Central memory CD4-positive, alpha-beta T cell (primary cell): ENCODE data around the gene GIPC1.
"Not testable (repeated sequence)": the region's sequence is repeated elsewhere in the genome, so short reads cannot be mapped to it uniquely, and the experiment has no call there.

ENCODE experiments used
- DNase-seq: peaks from one replicate; pipeline ENCODE4 v3.0.0; 2022

Gene GIPC1

GRCh38 chr19:14517446-14517839, 21.5 kb upstream of the GIPC1 start:
- no peak for DNase-seq

GRCh38 chr19:14516746-14517438, 21.0 kb upstream of the GIPC1 start:
- peak; percentile 30 for DNase-seq

- DNase-seq, result no peak
These were observed 20.2 kb upstream of the GIPC1 start for GRCh38 chr19:14516048-14516534.

GRCh38 chr19:14515501-14516047, 19.6 kb upstream of the GIPC1 start:
- no peak for DNase-seq

GRCh38 chr19:14514215-14514863, 18.4 kb upstream of the GIPC1 start:
- DNase-seq, result no peak

GRCh38 chr19:14512406-14512961, 16.6 kb upstream of the GIPC1 start:
- DNase-seq, result no peak

- no peak for DNase-seq
These were observed 15.3 kb upstream of the GIPC1 start for GRCh38 chr19:14511229-14511593.

GRCh38 chr19:14510311-14511228, 14.6 kb upstream of the GIPC1 start:
- DNase-seq, result no peak

- no peak for DNase-seq
These were observed 12.0 kb upstream of the GIPC1 start for GRCh38 chr19:14507704-14508542.

GRCh38 chr19:14505488-14506239, 9.7 kb upstream of the GIPC1 start:
- peak; percentile 63 for DNase-seq

- not testable (repeated sequence) for DNase-seq
These were observed 8.6 kb upstream of the GIPC1 start for GRCh38 chr19:14504575-14504974.

- no peak for DNase-seq
These were observed 7.4 kb upstream of the GIPC1 start for GRCh38 chr19:14503285-14503684.

GRCh38 chr19:14502334-14503092, 6.6 kb upstream of the GIPC1 start:
- DNase-seq, result no peak

- no peak for DNase-seq
These were observed 1.4 kb upstream of the GIPC1 start for GRCh38 chr19:14497228-14497921.

GRCh38 chr19:14496834-14497227, 904 bp upstream of the GIPC1 start:
- no peak for DNase-seq

GRCh38 chr19:14495672-14496028, 277 bp downstream of the GIPC1 start:
- DNase-seq, result no peak

GRCh38 chr19:14494910-14495671, 836 bp downstream of the GIPC1 start:
- DNase-seq, result no peak

GRCh38 chr19:14494411-14494810, 1.5 kb downstream of the GIPC1 start:
- DNase-seq, result no peak

- no peak for DNase-seq
These were observed 3.1 kb downstream of the GIPC1 start for GRCh38 chr19:14492756-14493337.
